Thyroid gland (tissue), 4 donors: ENCODE results near the gene NYAP1. TPM values are rescaled to one million over a fixed set of nuclear protein-coding genes. Genes with fewer than 3 reads are reported as not detected.

ENCODE experiments used
- DNase-seq, 2 donors: peaks; one replicate each; pipeline ENCODE4 v3.0.0-alpha.2; 2019
- H3K27ac ChIP-seq, 3 donors: fragments of 200-600 bp; sonication (generic); 1 replicate in 2 of 3; 2 replicates in 1 of 3; pipeline ENCODE4 v1.5.1; 2016 to 2019; ENCODE audit warnings: mild to moderate bottlenecking in 1 of 3, moderate library complexity in 1 of 3
- H3K27me3 ChIP-seq: fragments of 200-600 bp; sonication (generic); one replicate; pipeline ENCODE4 v1.5.1; 2019
- H3K36me3 ChIP-seq, 2 donors: fragments of 200-600 bp; sonication (generic); one replicate each; pipeline ENCODE4 v1.5.1; 2016 to 2019
- H3K4me1 ChIP-seq, 2 donors: fragments of 200-600 bp; sonication (generic); one replicate each; pipeline ENCODE4 v1.5.1; 2017 to 2019
- H3K4me3 ChIP-seq, 3 donors: fragments of 200-600 bp; sonication (generic); replicated peaks in 1 of 3; 1 replicate in 2 of 3; 2 replicates in 1 of 3; pipeline ENCODE4 v1.5.1; 2016; ENCODE audit warnings: mild to moderate bottlenecking in 1 of 3
- H3K9me3 ChIP-seq: fragments of 200-600 bp; sonication (generic); one replicate; pipeline ENCODE4 v1.5.1; 2017
- CTCF ChIP-seq, 6 experiments: fragments of 200-600 bp in 3 of 6; fragments of 450-650 bp in 3 of 6; sonication (generic) in 3 of 6; IDR thresholded peaks; one replicate each; pipeline ENCODE4 v1.5.1; 2016 to 2019; ENCODE audit warnings: antibody characterized with exemption in 6 of 6, mild to moderate bottlenecking in 2 of 6, inconsistent platforms in 1 of 6, moderate library complexity in 1 of 6
- POLR2A ChIP-seq, 2 donors: fragments of 450-650 bp; IDR thresholded peaks; one replicate each; pipeline ENCODE4 v1.6.1; 2017; ENCODE audit warnings: antibody characterized with exemption in 2 of 2, mild to moderate bottlenecking in 2 of 2, moderate library complexity in 1 of 2
- WGBS, 2 donors: methylation state at CpG; one replicate each; pipeline ENCODE4 v1.1.5; 2017; 5-methylcytosine and 5-hydroxymethylcytosine counted together
- intact Hi-C: fragments of 100-400 bp; cut with DNase I; formaldehyde crosslinking; loops from one replicate; pipeline ENCODE4 v1.15.1; 2023
- total RNA-seq, 4 donors: library from RNA; depleted of rRNA; stranded (reverse); fragments of >200 nt; gene quantifications; one replicate each; pipeline ENCODE4 v1.2.3, GENCODE V29; 2016

NYAP1 gene
- total RNA-seq, 4 donors from 2014 or later = 0.40 to 1.3 (median 1.0) TPM; not detected in 1

- 49 to 63% methylated on average over 9 of the region's 9 CpGs for WGBS, 2 donors
- Histone ChIP-seq H3K27me3 (no peaks in the 10 kb centered on the region), H3K4me3 (no peak overlapping the region), H3K27ac (peak overlapping the region; percentile 5 to 83 (median 49)), H3K4me1 (peaks cover 39 to 46% of the 10 kb centered on the region in 2 donors), H3K36me3 (peaks cover 0 to 5% of the 10 kb centered on the region in 2 donors), H3K9me3 (no peaks in the 10 kb centered on the region)
- intact Hi-C loops = no loop called here
- DNase-seq = peak in 1 of 2 donors; percentile 33
- TF ChIP-seq POLR2A (IDR thresholded peaks at IDR 0.05) = no peak
- no peak for TF ChIP-seq CTCF (IDR thresholded peaks at IDR 0.05)
These were observed 8.2 kb upstream of the NYAP1 start for GRCh38 chr7:100475549-100475948.

DNA sequence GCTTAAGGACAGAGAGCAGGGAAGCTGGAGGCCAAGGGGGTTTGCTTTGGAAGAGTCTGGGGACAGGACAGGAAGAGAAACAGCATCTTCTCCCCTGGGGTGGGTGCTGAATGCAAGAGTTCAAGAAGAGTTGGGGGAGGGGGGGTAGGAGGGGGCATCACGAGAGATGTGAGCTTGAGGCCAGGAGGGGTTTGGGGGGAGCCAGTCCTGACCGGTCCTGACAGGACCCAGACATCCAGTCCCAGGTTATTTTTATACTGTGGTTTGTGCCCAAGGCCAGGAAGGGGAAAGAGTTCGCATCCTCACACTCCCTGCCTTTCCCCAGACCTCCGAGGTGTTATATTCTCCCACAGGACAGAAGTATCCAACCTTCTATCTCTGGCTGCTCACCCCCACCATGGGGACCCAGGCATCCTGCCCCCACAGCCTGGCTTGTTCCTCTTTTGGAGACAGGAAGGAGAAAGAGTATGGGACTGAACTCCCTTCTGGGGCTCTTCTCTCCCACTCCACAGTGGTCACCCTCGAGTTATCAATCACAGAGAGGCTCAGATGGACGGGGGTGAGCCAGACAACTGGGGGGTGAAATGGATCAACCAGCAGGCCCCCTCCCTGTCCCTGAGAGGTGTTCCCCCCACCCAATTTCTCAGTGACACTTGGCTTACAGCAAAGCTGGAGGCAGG is 7.5 kb upstream of the NYAP1 start:
- H3K4me1 ChIP-seq = peaks cover 39 to 46% of the 10 kb centered on the region in 2 donors
- intact Hi-C loops = no loop called here
- DNase-seq = no peak
- peak overlapping the region; percentile 5 to 83 (median 49) for H3K27ac ChIP-seq
- peaks cover 0 to 5% of the 10 kb centered on the region in 2 donors for H3K36me3 ChIP-seq
- H3K27me3 ChIP-seq = no peaks in the 10 kb centered on the region
- 22 to 45% methylated on average over 6 of the region's 6 CpGs for WGBS, 2 donors
- peak overlapping the region in 1 of 3 donors; percentile 97 for H3K4me3 ChIP-seq
- H3K9me3 ChIP-seq = no peaks in the 10 kb centered on the region
- TF ChIP-seq CTCF (IDR thresholded peaks at IDR 0.05) (no peak), POLR2A (IDR thresholded peaks at IDR 0.05) (no peak)

GRCh38 chr7:100476903-100477870 is 6.5 kb upstream of the NYAP1 start:
- H3K9me3 ChIP-seq = no peaks in the 10 kb centered on the region
- peak overlapping the region; percentile 44 to 97 (median 94) for H3K4me3 ChIP-seq
- H3K27me3 ChIP-seq = no peaks in the 10 kb centered on the region
- intact Hi-C loops = no loop called here
- DNase-seq = peak in 1 of 2 donors; percentile 30
- TF ChIP-seq POLR2A (IDR thresholded peaks at IDR 0.05) = no peak
- TF ChIP-seq CTCF (IDR thresholded peaks at IDR 0.05) = peak in 1 of 6 experiments; percentile 17
- H3K27ac ChIP-seq = peak overlapping the region; percentile 58 to 92 (median 83)
- 26 to 32% methylated on average over 9 to 10 of the region's 30 CpGs for WGBS, 2 donors
- H3K36me3 ChIP-seq = peaks cover 0 to 5% of the 10 kb centered on the region in 2 donors
- peaks cover 39 to 45% of the 10 kb centered on the region in 2 donors for H3K4me1 ChIP-seq

GRCh38 chr7:100477871-100478267 is 5.9 kb upstream of the NYAP1 start:
- peak overlapping the region; percentile 58 to 92 (median 83) for H3K27ac ChIP-seq
- H3K4me3 ChIP-seq = peak overlapping the region; percentile 44 to 97 (median 94)
- no peaks in the 10 kb centered on the region for H3K27me3 ChIP-seq
- H3K9me3 ChIP-seq = no peaks in the 10 kb centered on the region
- DNase-seq = no peak
- peaks cover 42 to 43% of the 10 kb centered on the region in 2 donors for H3K4me1 ChIP-seq
- 5 to 8% methylated on average over 5 to 8 of the region's 16 CpGs for WGBS, 2 donors
- H3K36me3 ChIP-seq = peaks cover 0 to 5% of the 10 kb centered on the region in 2 donors
- TF ChIP-seq CTCF (IDR thresholded peaks at IDR 0.05) (no peak), POLR2A (IDR thresholded peaks at IDR 0.05) (no peak)
- intact Hi-C loops = no loop called here
